A172 (cell line): Measurements from ENCODE around the gene C2orf81. TPM values are rescaled to one million over a fixed set of nuclear protein-coding genes. Genes with fewer than 3 reads are reported as not detected.

Experiments used
- DNase-seq: peaks from one replicate; pipeline ENCODE4 v3.0.0-alpha.2; 2015; ENCODE audit warnings: low spot score
- total RNA-seq: library from RNA; depleted of rRNA; stranded (reverse); fragments of >200 nt; shearing (Covaris generic); gene quantifications from 2 replicates; pipeline ENCODE4 v1.2.3, GENCODE V29; 2014

C2orf81 gene
- total RNA-seq, 1 experiment from 2014 or later, result 3.5 TPM

GRCh38 chr2:74391209-74391579, 30.2 kb downstream of the C2orf81 start:
- DNase-seq, result no peak

- DNase-seq, result no peak
These were observed 30.8 kb downstream of the C2orf81 start for GRCh38 chr2:74390606-74391005.

GRCh38 chr2:74387346-74387745, 34.1 kb downstream of the C2orf81 start:
- no peak for DNase-seq

- no peak for DNase-seq
These were observed 36.0 kb downstream of the C2orf81 start for GRCh38 chr2:74385396-74385795.

GRCh38 chr2:74384051-74384450, 37.4 kb downstream of the C2orf81 start:
- DNase-seq, result no peak

- DNase-seq, result no peak
These were observed 38.2 kb downstream of the C2orf81 start for GRCh38 chr2:74383254-74383653.

- no peak for DNase-seq
These were observed 39.7 kb downstream of the C2orf81 start for GRCh38 chr2:74381751-74382150.

- DNase-seq, result peak; percentile 39
These were observed 41.3 kb downstream of the C2orf81 start, which contains the start of gene DCTN1 for GRCh38 chr2:74379851-74380789. Gene DCTN1, minus strand, starts transcription at chr2:74380311. Its CDS starts 274 bp downstream, at chr2:74380037.

- no peak for DNase-seq
These were observed 43.4 kb downstream of the C2orf81 start for GRCh38 chr2:74378007-74378406.

GRCh38 chr2:74375838-74376237, 45.6 kb downstream of the C2orf81 start:
- DNase-seq, result no peak

GRCh38 chr2:74374509-74375205, 46.8 kb downstream of the C2orf81 start:
- no peak for DNase-seq

GRCh38 chr2:74373985-74374384, 47.4 kb downstream of the C2orf81 start:
- DNase-seq, result no peak

GRCh38 chr2:74373221-74373676, 48.2 kb downstream of the C2orf81 start:
- peak; percentile 17 for DNase-seq

- DNase-seq, result no peak
These were observed 48.7 kb downstream of the C2orf81 start for GRCh38 chr2:74372674-74373073.

- DNase-seq, result no peak
These were observed 50.0 kb downstream of the C2orf81 start for GRCh38 chr2:74371421-74371820.

GRCh38 chr2:74369976-74370375, 51.4 kb downstream of the C2orf81 start:
- no peak for DNase-seq

- no peak for DNase-seq
These were observed 52.9 kb downstream of the C2orf81 start for GRCh38 chr2:74368499-74368898.

GRCh38 chr2:74367789-74368188, 53.6 kb downstream of the C2orf81 start:
- DNase-seq, result no peak

- no peak for DNase-seq
These were observed 55.4 kb downstream of the C2orf81 start for GRCh38 chr2:74366036-74366435.

- DNase-seq, result no peak
These were observed 56.6 kb downstream of the C2orf81 start for GRCh38 chr2:74364533-74365505.
